Skeletal muscle satellite cell (primary cell): ENCODE results near the gene RASGRP1.

Experiments
- H3K27me3 ChIP-seq: 2 replicates; pipeline ENCODE4 v1.7.0; 2013; ENCODE audit warnings: low read length; ENCODE audit not compliant: control insufficient read depth, insufficient read depth
- H3K36me3 ChIP-seq: 2 replicates; pipeline ENCODE4 v1.7.0; 2013; ENCODE audit warnings: mild to moderate bottlenecking, control low read depth, low read length; ENCODE audit not compliant: insufficient read depth
- H3K4me1 ChIP-seq: 2 replicates; pipeline ENCODE4 v1.7.0; 2013; ENCODE audit warnings: low read length; ENCODE audit not compliant: control insufficient read depth, insufficient read depth
- H3K4me2 ChIP-seq: 2 replicates; pipeline ENCODE4 v1.7.0; 2013; ENCODE audit warnings: mild to moderate bottlenecking, low read length
- H3K4me3 ChIP-seq: 2 replicates; pipeline ENCODE4 v1.7.0; 2013; ENCODE audit warnings: low read length
- H3K9ac ChIP-seq: 2 replicates; pipeline ENCODE4 v1.7.0; 2013; ENCODE audit warnings: mild to moderate bottlenecking, low read depth, low read length, moderate library complexity
- H3K9me3 ChIP-seq: replicated peaks from 2 replicates; pipeline ENCODE4 v1.7.0; 2013; ENCODE audit warnings: mild to moderate bottlenecking, control low read depth, low read length

Gene RASGRP1

GRCh38 chr15:38453971-38454695, 110.5 kb downstream of the RASGRP1 start, which contains the start of gene FAM98B:
Gene FAM98B (plus strand): TSS chr15:38454127. CDS start chr15:38454162, 35 bp downstream.
- Histone ChIP-seq H3K4me2 (peak within 1 kb of the TSS; percentile 83), H3K4me3 (peak within 1 kb of the TSS; percentile 99), H3K36me3 (no peaks in the 10 kb centered on the region), H3K9me3 (no peaks in the 10 kb centered on the region), H3K9ac (peak within 1 kb of the TSS; percentile 96), H3K27me3 (peaks cover 19% of the 10 kb centered on the region), H3K4me1 (peaks cover 8% of the 10 kb centered on the region)

DNA sequence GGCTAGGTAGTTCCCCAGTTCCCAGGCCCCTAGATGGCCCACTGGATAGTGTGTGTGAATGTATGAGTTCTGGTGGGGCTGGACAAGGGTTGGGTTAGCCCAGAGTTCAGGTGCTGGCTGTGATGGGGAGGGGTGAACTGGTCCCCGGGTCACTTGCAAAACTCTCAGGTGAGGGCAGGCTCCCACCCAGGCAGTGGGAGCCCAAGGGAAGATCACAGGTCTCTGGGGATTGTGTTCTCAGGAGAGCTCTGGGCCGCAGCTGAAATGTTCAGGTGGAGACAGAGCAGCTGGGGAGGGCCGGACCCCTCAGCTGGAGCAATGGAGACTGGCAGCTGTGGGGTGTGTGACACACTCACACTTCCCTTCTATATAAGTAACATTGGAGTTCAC, 123.5 kb downstream of the RASGRP1 start:
- Histone ChIP-seq H3K9me3 (no peaks in the 10 kb centered on the region), H3K4me2 (no peak overlapping the region), H3K4me1 (no peaks in the 10 kb centered on the region), H3K36me3 (no peaks in the 10 kb centered on the region), H3K4me3 (no peak overlapping the region), H3K27me3 (peaks cover 69% of the 10 kb centered on the region), H3K9ac (no peak overlapping the region)

- peak overlapping the region; percentile 34 for H3K4me2 ChIP-seq
- no peaks in the 10 kb centered on the region for H3K4me1 ChIP-seq
- no peaks in the 10 kb centered on the region for H3K9me3 ChIP-seq
- no peaks in the 10 kb centered on the region for H3K36me3 ChIP-seq
- H3K9ac ChIP-seq, result no peak overlapping the region
- no peak overlapping the region for H3K4me3 ChIP-seq
- H3K27me3 ChIP-seq, result peaks cover 67% of the 10 kb centered on the region
Observed at GRCh38 chr15:38440353-38441129, 124.1 kb downstream of the RASGRP1 start.
